ENCODE measurements around the gene RMRP. TPM values are rescaled to one million over a fixed set of nuclear protein-coding genes. Genes with fewer than 3 reads are reported as not detected.

The RMRP gene
- total and polyA plus RNA-seq, 9 of the 15 experiments (the other 6 are each of a cell fraction or from before 2014, with no cell fraction given): 75.7 to 89,974 (median 13,378) TPM; not detected in 3

- TF ChIP-seq DEAF1 (CRISPR knock-in tag; IDR thresholded peaks at IDR 0.05): no peak
- TF ChIP-seq KLF16 (IDR thresholded peaks at IDR 0.05): no peak
Measured at GRCh38 chr9:35615981-35616680, 41.7 kb downstream of the RMRP start (continued).

- H2AFZ ChIP-seq (ENCODE audit: low read depth, low read length): no peak overlapping the region
- H3K9me3 ChIP-seq (replicated peaks; ENCODE audit: control insufficient read depth, insufficient read depth, low read depth, low read length): no peaks in the 10 kb centered on the region
- peaks cover 11% of the 10 kb centered on the region; the same call in 1 of the 3 replicates for H3K36me3 ChIP-seq (ENCODE audit: control insufficient read depth, insufficient read depth, low read length)
- ATAC-seq (no peak), DNase-seq (ENCODE audit: extremely low read depth in 1 of 4, low spot score in 3 of 4) (no peak), FAIRE-seq (no peak)
- BruUV-seq (replicated peaks): no TSS peak
- H3K4me1 ChIP-seq (replicated peaks in 1 of 2; ENCODE audit: control insufficient read depth in 2 of 2, insufficient read depth in 2 of 2, low read length in 2 of 2): peaks cover 0 to 11% of the 10 kb centered on the region in 2 experiments; a peak in 2 of 5 replicates
- H3K79me2 ChIP-seq (ENCODE audit: control insufficient read depth, insufficient read depth, low read length): no peaks in the 10 kb centered on the region
- H4K20me1 ChIP-seq (replicated peaks; ENCODE audit: control insufficient read depth, insufficient read depth, low read length): no peaks in the 10 kb centered on the region
- no peak overlapping the region for H3K9ac ChIP-seq (ENCODE audit: insufficient read depth in 1 of 2, low read depth in 2 of 2, low read length in 2 of 2)
- 8% methylated on average over 2 of the region's 2 CpGs for WGBS (ENCODE audit: insufficient coverage, low coverage, missing lambda C conversion rate)
- H3K4me3 ChIP-seq: no peak overlapping the region
- H3K27ac ChIP-seq (ENCODE audit: extremely low read depth, low read depth, low read length): no peak overlapping the region
- CTCF ChIA-PET (ENCODE audit: low intra/inter-chr PET ratio): no interaction called here
- in situ Hi-C loops (cut with MboI): no loop called here
- no peaks in the 10 kb centered on the region for H3K9me1 ChIP-seq (ENCODE audit: control insufficient read depth, insufficient read depth, low read length)
- no peak overlapping the region for H3K4me2 ChIP-seq (ENCODE audit: insufficient read depth, low read length)
- peaks cover 3 to 25% of the 10 kb centered on the region in 2 experiments; a peak in 3 of 5 replicates for H3K27me3 ChIP-seq (ENCODE audit: control insufficient read depth in 2 of 2, insufficient read depth in 2 of 2, low read length in 2 of 2)
- POLR2A ChIA-PET: interaction anchor here (0.9 kb wide), 1 partner anchor 18 kb away, joined by 5 read pairs; no protein-coding TSS in a partner anchor
- intact Hi-C loops (cut with micrococcal nuclease): no loop called here
- TF ChIP-seq XRCC4 (IDR thresholded peaks at IDR 0.05; ENCODE audit: extremely low read depth, insufficient read depth, insufficient read length): no peak
- no peak for TF ChIP-seq BRF2 (IDR thresholded peaks at IDR 0.05; ENCODE audit: borderline replicate concordance, insufficient read depth, insufficient read length)
- peak; percentile 21; the same call in 1 of the 2 replicates for TF ChIP-seq C11orf30 (IDR thresholded peaks at IDR 0.05; ENCODE audit: low read depth)
- no peak for TF ChIP-seq PATZ1 (CRISPR knock-in tag; IDR thresholded peaks at IDR 0.05; ENCODE audit: borderline replicate concordance)
Measured at GRCh38 chr9:35612843-35613242, 45.0 kb downstream of the RMRP start.
